ENCODE measurements around the gene NBAS.
"Not testable (repeated sequence)": the region's sequence is repeated elsewhere in the genome, so short reads cannot be mapped to it uniquely, and the experiment has no call there.

The NBAS gene

GRCh38 chr2:15548974-15549373 is 12.2 kb downstream of the NBAS start:
- Histone ChIP-seq H3K9me3 (ENCODE audit: control insufficient read depth, low read length) (no peaks in the 10 kb centered on the region), H3K4me3 (ENCODE audit: insufficient read depth, low read depth, low read length, poor library complexity, severe bottlenecking) (no peak overlapping the region), H3K36me3 (ENCODE audit: control insufficient read depth, insufficient read depth, low read length) (peaks cover 4% of the 10 kb centered on the region), H3K4me1 (ENCODE audit: control insufficient read depth, insufficient read depth, low read length, poor library complexity, severe bottlenecking) (no peaks in the 10 kb centered on the region), H3K27me3 (replicated peaks; ENCODE audit: control insufficient read depth, insufficient read depth, low read length, poor library complexity, severe bottlenecking) (no peaks in the 10 kb centered on the region), H3K27ac (ENCODE audit: insufficient read depth, low read length, poor library complexity, severe bottlenecking) (no peak overlapping the region)
- DNase-seq, result no peak

DNA sequence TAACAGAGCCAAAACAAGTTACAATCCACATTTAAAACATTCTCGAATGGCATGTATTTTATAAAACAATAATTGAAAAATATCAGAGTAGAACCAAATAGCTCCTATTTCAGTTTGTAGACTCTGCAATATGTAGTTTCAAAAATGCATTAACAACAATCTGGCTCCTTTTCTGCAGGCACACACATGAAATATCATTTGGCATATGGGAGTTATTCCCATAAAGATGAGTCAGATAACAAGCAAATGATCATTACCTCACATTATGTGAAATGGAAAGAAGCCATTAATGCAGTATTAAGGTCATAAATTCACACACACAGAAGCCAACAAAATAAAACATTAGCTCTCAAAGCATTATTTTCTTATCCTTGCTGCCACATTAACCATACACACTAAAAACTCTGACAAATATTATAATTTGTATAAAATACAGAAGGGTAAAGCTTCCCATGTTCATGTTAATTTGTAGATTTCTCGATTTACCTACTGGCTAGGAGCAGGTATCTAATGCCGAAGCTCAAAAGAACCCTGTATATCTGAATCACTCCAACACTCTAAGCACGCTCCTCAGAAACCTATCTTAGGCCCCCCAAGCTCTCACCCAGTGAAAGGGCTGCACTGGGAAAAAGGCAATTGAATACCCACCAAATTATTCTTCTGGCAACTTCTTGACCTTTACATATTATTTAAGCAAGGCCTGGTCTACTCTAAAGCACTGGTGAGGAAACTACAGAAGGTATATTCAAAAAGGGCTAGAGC is 13.8 kb downstream of the NBAS start:
- no peaks in the 10 kb centered on the region for H3K9me3 ChIP-seq (ENCODE audit: control insufficient read depth, low read length)
- H3K27ac ChIP-seq (ENCODE audit: insufficient read depth, low read length, poor library complexity, severe bottlenecking), result no peak overlapping the region
- peaks cover 7% of the 10 kb centered on the region for H3K36me3 ChIP-seq (ENCODE audit: control insufficient read depth, insufficient read depth, low read length)
- no peak overlapping the region for H3K4me3 ChIP-seq (ENCODE audit: insufficient read depth, low read depth, low read length, poor library complexity, severe bottlenecking)
- no peak for DNase-seq
- H3K4me1 ChIP-seq (ENCODE audit: control insufficient read depth, insufficient read depth, low read length, poor library complexity, severe bottlenecking), result no peaks in the 10 kb centered on the region
- H3K27me3 ChIP-seq (replicated peaks; ENCODE audit: control insufficient read depth, insufficient read depth, low read length, poor library complexity, severe bottlenecking), result no peaks in the 10 kb centered on the region

DNA sequence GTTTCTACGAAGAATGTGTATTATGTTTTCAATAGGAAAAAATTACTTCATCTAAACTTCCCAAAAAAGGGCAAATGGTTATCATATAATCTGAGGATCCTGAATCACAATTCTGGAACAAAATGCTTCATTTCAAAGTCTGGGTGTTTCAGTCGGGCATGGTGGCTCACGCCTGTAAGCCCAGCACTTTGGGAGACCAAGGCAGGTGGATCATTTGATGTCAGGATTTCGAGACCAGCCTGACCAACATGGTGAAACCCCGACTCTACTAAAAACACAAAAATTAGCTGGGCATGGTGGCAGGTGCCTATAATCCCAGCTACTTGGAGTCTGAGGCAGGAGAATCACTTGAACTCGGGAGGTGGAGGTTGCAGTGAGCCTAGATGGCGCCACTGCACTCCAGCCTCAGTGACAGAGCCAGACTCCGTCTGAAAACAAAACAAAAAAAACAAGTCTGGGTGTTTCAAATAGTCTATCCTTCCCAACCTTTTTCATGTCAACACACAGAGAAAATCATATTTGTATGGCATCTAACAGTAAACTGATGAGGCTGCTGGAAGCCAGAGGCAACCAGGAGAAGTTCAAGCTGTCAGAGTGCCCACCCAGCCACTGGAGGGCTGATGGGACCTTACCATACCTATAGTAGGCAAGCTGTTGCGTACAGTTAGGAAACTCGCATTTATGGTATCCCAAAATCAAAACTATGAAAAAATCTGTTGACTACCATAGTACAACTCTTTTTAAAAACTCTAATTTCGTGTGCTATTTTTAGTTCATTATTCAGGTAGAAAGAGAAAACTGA is 14.6 kb downstream of the NBAS start:
- Histone ChIP-seq H3K36me3 (ENCODE audit: control insufficient read depth, insufficient read depth, low read length) (peaks cover 7% of the 10 kb centered on the region), H3K4me3 (ENCODE audit: insufficient read depth, low read depth, low read length, poor library complexity, severe bottlenecking) (no peak overlapping the region), H3K4me1 (ENCODE audit: control insufficient read depth, insufficient read depth, low read length, poor library complexity, severe bottlenecking) (no peaks in the 10 kb centered on the region), H3K27ac (ENCODE audit: insufficient read depth, low read length, poor library complexity, severe bottlenecking) (no peak overlapping the region), H3K27me3 (replicated peaks; ENCODE audit: control insufficient read depth, insufficient read depth, low read length, poor library complexity, severe bottlenecking) (no peaks in the 10 kb centered on the region), H3K9me3 (ENCODE audit: control insufficient read depth, low read length) (no peaks in the 10 kb centered on the region)
- DNase-seq, result no peak

GRCh38 chr2:15544227-15544626 is 16.9 kb downstream of the NBAS start:
- Histone ChIP-seq H3K4me3 (ENCODE audit: insufficient read depth, low read depth, low read length, poor library complexity, severe bottlenecking) (no peak overlapping the region), H3K27ac (ENCODE audit: insufficient read depth, low read length, poor library complexity, severe bottlenecking) (no peak overlapping the region), H3K4me1 (ENCODE audit: control insufficient read depth, insufficient read depth, low read length, poor library complexity, severe bottlenecking) (no peaks in the 10 kb centered on the region), H3K27me3 (replicated peaks; ENCODE audit: control insufficient read depth, insufficient read depth, low read length, poor library complexity, severe bottlenecking) (no peaks in the 10 kb centered on the region), H3K36me3 (ENCODE audit: control insufficient read depth, insufficient read depth, low read length) (peaks cover 7% of the 10 kb centered on the region), H3K9me3 (ENCODE audit: control insufficient read depth, low read length) (no peaks in the 10 kb centered on the region)
- DNase-seq, result no peak

DNA sequence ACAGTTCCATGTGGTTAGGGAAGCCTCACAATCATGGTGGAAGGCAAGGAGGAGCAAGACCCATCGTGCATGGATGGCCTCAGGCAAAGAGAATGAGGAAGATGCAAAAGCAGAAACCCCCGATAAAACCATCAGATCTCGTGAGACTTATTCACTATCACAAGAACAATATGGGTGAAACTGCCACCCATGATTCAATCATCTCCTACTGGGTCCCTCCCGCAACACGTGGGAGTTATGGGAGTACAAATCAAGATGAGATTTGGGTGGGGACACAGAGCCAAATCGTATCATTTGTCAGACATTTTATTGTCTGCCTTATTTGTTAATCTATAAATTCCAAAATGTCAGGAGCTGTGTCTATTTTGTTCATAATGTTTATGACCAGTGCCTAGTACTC is 17.6 kb downstream of the NBAS start:
- Histone ChIP-seq H3K36me3 (ENCODE audit: control insufficient read depth, insufficient read depth, low read length) (peaks cover 10% of the 10 kb centered on the region), H3K4me3 (ENCODE audit: insufficient read depth, low read depth, low read length, poor library complexity, severe bottlenecking) (no peak overlapping the region), H3K4me1 (ENCODE audit: control insufficient read depth, insufficient read depth, low read length, poor library complexity, severe bottlenecking) (no peaks in the 10 kb centered on the region), H3K9me3 (ENCODE audit: control insufficient read depth, low read length) (no peaks in the 10 kb centered on the region), H3K27me3 (replicated peaks; ENCODE audit: control insufficient read depth, insufficient read depth, low read length, poor library complexity, severe bottlenecking) (no peaks in the 10 kb centered on the region), H3K27ac (ENCODE audit: insufficient read depth, low read length, poor library complexity, severe bottlenecking) (no peak overlapping the region)
- no peak for DNase-seq

DNA sequence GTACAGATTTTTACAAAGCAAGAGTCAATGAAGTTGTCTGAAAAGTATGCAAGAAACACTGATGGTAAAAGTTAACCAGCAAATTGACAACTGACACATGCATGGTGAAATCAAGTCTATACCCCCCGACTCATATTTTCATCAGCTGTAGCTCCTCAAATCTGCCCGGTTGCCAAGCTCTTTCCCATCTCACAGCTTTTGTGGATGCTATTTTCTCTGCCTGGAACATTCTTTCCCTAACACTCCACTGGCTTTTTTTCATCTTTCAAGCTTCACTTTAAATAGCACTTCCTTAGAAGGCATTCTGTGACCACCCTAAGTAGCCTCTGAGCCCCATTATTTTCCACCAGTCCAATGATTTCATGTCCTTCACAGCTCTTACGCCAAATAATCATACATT is 18.1 kb downstream of the NBAS start:
- Histone ChIP-seq H3K27ac (ENCODE audit: insufficient read depth, low read length, poor library complexity, severe bottlenecking) (no peak overlapping the region), H3K9me3 (ENCODE audit: control insufficient read depth, low read length) (no peaks in the 10 kb centered on the region), H3K4me1 (ENCODE audit: control insufficient read depth, insufficient read depth, low read length, poor library complexity, severe bottlenecking) (no peaks in the 10 kb centered on the region), H3K4me3 (ENCODE audit: insufficient read depth, low read depth, low read length, poor library complexity, severe bottlenecking) (no peak overlapping the region), H3K36me3 (ENCODE audit: control insufficient read depth, insufficient read depth, low read length) (peaks cover 9% of the 10 kb centered on the region), H3K27me3 (replicated peaks; ENCODE audit: control insufficient read depth, insufficient read depth, low read length, poor library complexity, severe bottlenecking) (no peaks in the 10 kb centered on the region)
- DNase-seq, result no peak

GRCh38 chr2:15542269-15542668 is 18.9 kb downstream of the NBAS start:
- not testable (repeated sequence) for H3K27ac ChIP-seq (ENCODE audit: insufficient read depth, low read length, poor library complexity, severe bottlenecking); H3K9me3 ChIP-seq (ENCODE audit: control insufficient read depth, low read length); DNase-seq; H3K4me1 ChIP-seq (ENCODE audit: control insufficient read depth, insufficient read depth, low read length, poor library complexity, severe bottlenecking); H3K4me3 ChIP-seq (ENCODE audit: insufficient read depth, low read depth, low read length, poor library complexity, severe bottlenecking); H3K36me3 ChIP-seq (ENCODE audit: control insufficient read depth, insufficient read depth, low read length); H3K27me3 ChIP-seq (replicated peaks; ENCODE audit: control insufficient read depth, insufficient read depth, low read length, poor library complexity, severe bottlenecking)

GRCh38 chr2:15540523-15540922 is 20.6 kb downstream of the NBAS start:
- H3K4me1 ChIP-seq (ENCODE audit: control insufficient read depth, insufficient read depth, low read length, poor library complexity, severe bottlenecking); H3K27me3 ChIP-seq (replicated peaks; ENCODE audit: control insufficient read depth, insufficient read depth, low read length, poor library complexity, severe bottlenecking); H3K36me3 ChIP-seq (ENCODE audit: control insufficient read depth, insufficient read depth, low read length); H3K27ac ChIP-seq (ENCODE audit: insufficient read depth, low read length, poor library complexity, severe bottlenecking); DNase-seq; H3K4me3 ChIP-seq (ENCODE audit: insufficient read depth, low read depth, low read length, poor library complexity, severe bottlenecking); H3K9me3 ChIP-seq (ENCODE audit: control insufficient read depth, low read length): not testable (repeated sequence)

- no peaks in the 10 kb centered on the region for H3K4me1 ChIP-seq (ENCODE audit: control insufficient read depth, insufficient read depth, low read length, poor library complexity, severe bottlenecking)
- no peak overlapping the region for H3K27ac ChIP-seq (ENCODE audit: insufficient read depth, low read length, poor library complexity, severe bottlenecking)
- H3K27me3 ChIP-seq (replicated peaks; ENCODE audit: control insufficient read depth, insufficient read depth, low read length, poor library complexity, severe bottlenecking), result no peaks in the 10 kb centered on the region
- H3K4me3 ChIP-seq (ENCODE audit: insufficient read depth, low read depth, low read length, poor library complexity, severe bottlenecking), result no peak overlapping the region
- DNase-seq, result no peak
- H3K36me3 ChIP-seq (ENCODE audit: control insufficient read depth, insufficient read depth, low read length), result peaks cover 8% of the 10 kb centered on the region
- H3K9me3 ChIP-seq (ENCODE audit: control insufficient read depth, low read length), result no peaks in the 10 kb centered on the region
Observed at GRCh38 chr2:15539999-15540398, 21.1 kb downstream of the NBAS start.

- Histone ChIP-seq H3K4me3 (ENCODE audit: insufficient read depth, low read depth, low read length, poor library complexity, severe bottlenecking) (no peak overlapping the region), H3K9me3 (ENCODE audit: control insufficient read depth, low read length) (no peaks in the 10 kb centered on the region), H3K4me1 (ENCODE audit: control insufficient read depth, insufficient read depth, low read length, poor library complexity, severe bottlenecking) (no peaks in the 10 kb centered on the region), H3K27ac (ENCODE audit: insufficient read depth, low read length, poor library complexity, severe bottlenecking) (no peak overlapping the region), H3K27me3 (replicated peaks; ENCODE audit: control insufficient read depth, insufficient read depth, low read length, poor library complexity, severe bottlenecking) (no peaks in the 10 kb centered on the region), H3K36me3 (ENCODE audit: control insufficient read depth, insufficient read depth, low read length) (peaks cover 14% of the 10 kb centered on the region)
- no peak for DNase-seq
Observed at GRCh38 chr2:15538792-15539191, 22.3 kb downstream of the NBAS start.
